ENCODE measurements around the gene GADD45GIP1. TPM values are rescaled to one million over a fixed set of nuclear protein-coding genes. Genes with fewer than 3 reads are reported as not detected.

Gene GADD45GIP1
- total and polyA plus RNA-seq, 4 experiments from 2014 or later = 14.7 to 65.1 (median 39.4) TPM

DNA sequence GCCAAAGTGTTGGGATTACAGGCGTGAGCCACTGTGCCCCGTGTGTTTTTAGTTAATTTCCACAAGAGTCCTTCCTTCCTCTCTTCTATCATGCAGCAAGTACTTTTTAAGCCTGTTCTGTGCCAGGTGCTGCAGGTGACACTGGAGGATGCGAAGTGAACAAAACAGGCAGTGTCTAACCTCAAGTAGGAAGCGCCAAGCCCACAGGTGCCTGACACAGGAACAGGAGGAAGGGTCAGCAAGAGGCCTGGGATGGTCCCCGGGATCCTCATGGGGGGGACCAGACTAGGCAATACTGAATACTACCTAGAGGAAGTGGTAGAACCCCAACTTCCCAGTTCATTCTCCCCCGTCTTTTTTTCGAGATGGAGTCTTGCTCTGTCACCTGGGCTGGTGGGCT, 20.4 kb downstream of the GADD45GIP1 start:
- intact Hi-C loops (cut with micrococcal nuclease) = loop anchor here (10.0 kb wide), 1 partner anchor 202 kb away; the partner anchor contains the start of genes GET3 and TRIR

DNA sequence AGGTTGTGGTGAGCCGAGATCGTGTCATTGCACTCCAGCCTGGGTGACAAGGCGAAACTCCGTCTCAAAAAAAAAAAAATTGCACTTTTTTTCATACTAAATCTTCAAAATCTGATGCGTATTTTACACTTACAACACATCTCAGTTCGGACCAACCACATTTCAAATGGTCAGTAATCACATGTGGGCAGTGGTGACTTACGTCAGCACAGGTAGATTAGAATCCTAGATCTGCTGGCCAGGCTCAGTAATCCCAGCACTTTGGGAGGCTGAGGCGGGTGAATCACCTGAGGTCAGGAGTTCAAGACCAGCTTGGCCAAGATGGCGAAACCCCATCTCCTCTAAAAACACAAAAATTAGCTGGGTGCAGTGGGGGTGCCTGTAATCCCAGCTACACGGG, 22.0 kb downstream of the GADD45GIP1 start:
- DNase-seq = no peak
- no peak overlapping the region for H3K27ac ChIP-seq (ENCODE audit: low read depth, low read length)
- H3K4me3 Mint-ChIP-seq = peak overlapping the region in 2 of 8 donors; percentile 40 to 54
- peak overlapping the region in 1 of 7 donors; percentile 60 for H3K27ac Mint-ChIP-seq
- peaks cover 44% of the 10 kb centered on the region for H3K4me1 ChIP-seq (ENCODE audit: insufficient read depth, low read length)
- intact Hi-C loops (cut with micrococcal nuclease) = loop anchor here (10.0 kb wide), 1 partner anchor 200 kb away; the partner anchor contains the start of genes GET3 and TRIR
- POLR2A ChIA-PET (ENCODE audit: partially characterized antibody) = interaction anchor here (3.0 to 3.5 kb wide), 3 partner anchors 21 to 50 kb away, joined by 17 to 41 read pairs (median 26); partner anchors contain the start of gene GCDH
- no peak overlapping the region for H3K4me3 ChIP-seq (ENCODE audit: low read length in 2 of 2)
- peaks cover 0 to 7% (median 0%) of the 10 kb centered on the region in 8 donors for H3K9me3 Mint-ChIP-seq
- H3K27me3 Mint-ChIP-seq = no peaks in the 10 kb centered on the region
- peaks cover 10 to 31% of the 10 kb centered on the region in 2 donors for H3K36me3 Mint-ChIP-seq
- H3K4me1 Mint-ChIP-seq = peaks cover 24 to 56% (median 39%) of the 10 kb centered on the region in 4 donors
- H3K27me3 ChIP-seq (ENCODE audit: insufficient read depth, low read length) = no peaks in the 10 kb centered on the region
- H3K36me3 ChIP-seq (ENCODE audit: insufficient read depth, low read length) = peaks cover 13% of the 10 kb centered on the region
- CTCF ChIA-PET (ENCODE audit: partially characterized antibody) = no interaction called here
- H3K9me3 ChIP-seq (ENCODE audit: control insufficient read depth in 1 of 2, low read length in 2 of 2) = no peaks in the 10 kb centered on the region

More for the DNA sequence above, 20.4 kb downstream of the GADD45GIP1 start:
- H3K4me1 ChIP-seq (ENCODE audit: insufficient read depth, low read length) = peaks cover 54% of the 10 kb centered on the region
- Mint-ChIP-seq H3K36me3 (peaks cover 19 to 42% of the 10 kb centered on the region in 2 donors), H3K4me3 (peak overlapping the region in 2 of 8 donors; percentile 44 to 74), H3K4me1 (peaks cover 28 to 64% (median 45%) of the 10 kb centered on the region in 4 donors), H3K27ac (peak overlapping the region in 1 of 7 donors; percentile 32), H3K9me3 (peaks cover 0 to 7% (median 0%) of the 10 kb centered on the region in 8 donors), H3K27me3 (no peaks in the 10 kb centered on the region)
- ChIA-PET CTCF (ENCODE audit: partially characterized antibody) (interaction anchor here (1.3 kb wide), 1 partner anchor 29 kb away, joined by 6 read pairs; no protein-coding TSS in a partner anchor), POLR2A (ENCODE audit: partially characterized antibody) (interaction anchor here (3.1 kb wide), 1 partner anchor 11 kb away, joined by 12 read pairs; no protein-coding TSS in a partner anchor)
- no peaks in the 10 kb centered on the region for H3K9me3 ChIP-seq (ENCODE audit: control insufficient read depth in 1 of 2, low read length in 2 of 2)
- no peak for DNase-seq
- peaks cover 20% of the 10 kb centered on the region for H3K36me3 ChIP-seq (ENCODE audit: insufficient read depth, low read length)
- no peak overlapping the region for H3K27ac ChIP-seq (ENCODE audit: low read depth, low read length)
- no peak overlapping the region for H3K4me3 ChIP-seq (ENCODE audit: low read length in 2 of 2)
- H3K27me3 ChIP-seq (ENCODE audit: insufficient read depth, low read length) = no peaks in the 10 kb centered on the region

DNA sequence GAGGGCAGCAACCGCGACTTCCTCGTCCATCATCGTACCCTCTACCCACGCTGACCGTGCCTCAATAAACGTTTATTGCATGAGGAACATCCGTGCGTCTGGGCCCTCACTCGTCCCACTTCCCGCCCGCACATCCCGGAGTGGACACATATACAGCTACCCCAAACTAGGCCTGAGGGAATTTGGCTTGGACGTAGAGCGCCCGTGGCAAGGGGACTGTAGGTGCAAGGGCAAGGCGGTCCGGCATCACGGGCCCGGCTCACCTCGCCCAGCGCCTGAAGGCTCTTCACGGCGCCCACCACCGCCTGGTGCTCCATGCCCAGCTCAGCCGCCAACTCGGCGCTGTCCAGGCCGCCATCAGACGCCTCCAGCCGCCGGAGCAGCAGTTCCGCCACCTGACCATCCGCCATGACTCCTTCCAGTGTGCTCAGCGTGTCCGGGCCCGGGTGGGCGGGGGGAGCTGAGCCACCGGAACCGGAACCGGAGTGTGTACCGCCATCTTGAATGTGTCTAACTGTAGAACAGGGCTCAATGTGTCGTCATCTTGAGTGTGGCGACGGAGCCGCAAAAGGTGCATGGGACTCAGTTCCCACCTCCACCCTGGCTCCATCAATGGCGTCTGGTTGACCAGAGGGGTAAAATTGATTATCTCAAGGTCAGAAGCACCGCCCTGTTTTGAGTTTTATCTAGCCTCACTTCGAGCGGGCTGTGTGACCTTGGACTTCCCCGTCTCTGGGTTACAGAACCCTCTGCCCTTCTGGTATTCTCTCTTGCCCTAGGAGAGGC, 23.5 kb downstream of the GADD45GIP1 start, which contains the start of gene FARSA:
Gene FARSA, minus strand, starts transcription at position 425 of the 786 bp plus-strand sequence. Its CDS starts 15 bp downstream, at position 410.
- intact Hi-C loops (cut with micrococcal nuclease) = loop anchor here (1.0 to 10.0 kb wide), 3 partner anchors 12 to 199 kb away; partner anchors contain the start of genes GET3, RAD23A and TRIR
- DNase-seq = peak; percentile 79 to 92 (median 80)
- Histone ChIP-seq H3K4me3 (ENCODE audit: low read length in 2 of 2) (peak within 1 kb of the TSS; percentile 80 to 86), H3K9me3 (ENCODE audit: control insufficient read depth in 1 of 2, low read length in 2 of 2) (no peaks in the 10 kb centered on the region), H3K36me3 (ENCODE audit: insufficient read depth, low read length) (peaks cover 23% of the 10 kb centered on the region), H3K27me3 (ENCODE audit: insufficient read depth, low read length) (no peaks in the 10 kb centered on the region), H3K4me1 (ENCODE audit: insufficient read depth, low read length) (peaks cover 34% of the 10 kb centered on the region), H3K27ac (ENCODE audit: low read depth, low read length) (peak within 1 kb of the TSS; percentile 71)
- Mint-ChIP-seq H3K4me1 (peaks cover 18 to 40% (median 28%) of the 10 kb centered on the region in 4 donors), H3K36me3 (peaks cover 5 to 27% of the 10 kb centered on the region in 2 donors), H3K27ac (peak within 1 kb of the TSS; percentile 79 to 97 (median 96)), H3K27me3 (no peaks in the 10 kb centered on the region), H3K4me3 (peak within 1 kb of the TSS; percentile 94 to 99 (median 97)), H3K9me3 (peaks cover 0 to 2% (median 0%) of the 10 kb centered on the region in 8 donors)
- ChIA-PET CTCF (ENCODE audit: partially characterized antibody) (interaction anchor here (1.2 to 2.3 kb wide), 10 partner anchors 14 to 171 kb away, joined by 3 to 15 read pairs (median 4); partner anchors contain the start of genes GCDH and SYCE2), POLR2A (ENCODE audit: partially characterized antibody) (interaction anchor here (1.2 to 3.5 kb wide), 11 partner anchors 9 to 166 kb away, joined by 3 to 41 read pairs (median 6); partner anchors contain the start of genes GCDH, JUNB, RAD23A and SYCE2)

DNA sequence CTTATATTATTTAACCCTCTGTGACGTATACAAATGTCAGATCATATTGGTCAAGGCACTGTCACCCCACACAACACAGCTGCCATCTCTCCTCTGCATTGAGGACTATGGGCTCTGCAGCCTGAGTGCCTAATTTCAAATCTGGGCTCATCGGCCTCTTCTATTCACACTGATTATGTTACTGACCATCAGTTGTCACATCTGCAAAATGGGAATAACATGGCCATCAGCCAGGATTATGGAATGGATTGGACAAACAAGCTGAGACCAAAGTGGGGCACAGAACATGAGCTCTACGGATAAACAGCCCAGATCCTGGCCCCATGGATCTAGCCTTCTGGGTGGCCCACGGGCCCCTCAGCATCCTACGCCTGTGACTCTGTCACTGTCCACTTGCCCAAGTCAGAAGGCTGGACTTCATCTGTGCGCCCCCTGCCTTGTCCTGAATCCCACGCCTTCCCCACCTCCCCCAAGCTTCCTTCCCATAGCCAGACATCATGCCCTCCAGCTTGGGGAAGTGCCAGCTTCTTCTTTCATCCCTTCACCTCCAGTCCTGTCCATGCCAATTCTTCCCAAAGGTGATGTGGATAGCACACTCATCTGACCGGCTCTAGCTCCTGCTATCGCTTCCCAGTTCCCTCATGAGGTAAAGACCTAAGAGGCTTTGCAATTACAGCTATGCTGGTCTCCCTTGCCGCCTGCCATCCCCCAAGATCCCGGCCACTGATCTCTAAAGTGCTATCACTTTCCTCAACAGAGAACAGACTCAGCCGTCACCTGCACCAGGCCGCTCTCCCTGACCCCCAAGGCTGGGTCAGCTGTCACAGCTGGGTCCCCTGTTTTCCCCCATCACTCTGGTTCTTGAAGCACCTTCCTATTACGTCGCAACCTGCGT, 24.4 kb downstream of the GADD45GIP1 start:
- no peak for DNase-seq
- Mint-ChIP-seq H3K4me3 (peak overlapping the region; percentile 94 to 99 (median 97)), H3K4me1 (peaks cover 17 to 31% (median 25%) of the 10 kb centered on the region in 4 donors), H3K9me3 (no peaks in the 10 kb centered on the region), H3K36me3 (peaks cover 10 to 28% of the 10 kb centered on the region in 2 donors), H3K27me3 (no peaks in the 10 kb centered on the region), H3K27ac (peak overlapping the region; percentile 62 to 97 (median 96))
- peak overlapping the region; percentile 71 for H3K27ac ChIP-seq (ENCODE audit: low read depth, low read length)
- POLR2A ChIA-PET (ENCODE audit: partially characterized antibody) = interaction anchor here (0.7 to 3.5 kb wide), 12 partner anchors 9 to 252 kb away, joined by 3 to 41 read pairs (median 6); partner anchors contain the start of genes GCDH, JUNB, RAD23A and SYCE2
- H3K4me1 ChIP-seq (ENCODE audit: insufficient read depth, low read length) = peaks cover 30% of the 10 kb centered on the region
- peak overlapping the region; percentile 80 to 86 for H3K4me3 ChIP-seq (ENCODE audit: low read length in 2 of 2)
- CTCF ChIA-PET (ENCODE audit: partially characterized antibody) = interaction anchor here (1.3 to 2.3 kb wide), 9 partner anchors 13 to 172 kb away, joined by 3 to 15 read pairs (median 5); partner anchors contain the start of genes GCDH and SYCE2
- peaks cover 29% of the 10 kb centered on the region for H3K36me3 ChIP-seq (ENCODE audit: insufficient read depth, low read length)
- intact Hi-C loops (cut with micrococcal nuclease) = loop anchor here (1.0 to 10.0 kb wide), 3 partner anchors 13 to 198 kb away; partner anchors contain the start of genes GET3, RAD23A and TRIR
- H3K27me3 ChIP-seq (ENCODE audit: insufficient read depth, low read length) = no peaks in the 10 kb centered on the region
- H3K9me3 ChIP-seq (ENCODE audit: control insufficient read depth in 1 of 2, low read length in 2 of 2) = no peaks in the 10 kb centered on the region

DNA sequence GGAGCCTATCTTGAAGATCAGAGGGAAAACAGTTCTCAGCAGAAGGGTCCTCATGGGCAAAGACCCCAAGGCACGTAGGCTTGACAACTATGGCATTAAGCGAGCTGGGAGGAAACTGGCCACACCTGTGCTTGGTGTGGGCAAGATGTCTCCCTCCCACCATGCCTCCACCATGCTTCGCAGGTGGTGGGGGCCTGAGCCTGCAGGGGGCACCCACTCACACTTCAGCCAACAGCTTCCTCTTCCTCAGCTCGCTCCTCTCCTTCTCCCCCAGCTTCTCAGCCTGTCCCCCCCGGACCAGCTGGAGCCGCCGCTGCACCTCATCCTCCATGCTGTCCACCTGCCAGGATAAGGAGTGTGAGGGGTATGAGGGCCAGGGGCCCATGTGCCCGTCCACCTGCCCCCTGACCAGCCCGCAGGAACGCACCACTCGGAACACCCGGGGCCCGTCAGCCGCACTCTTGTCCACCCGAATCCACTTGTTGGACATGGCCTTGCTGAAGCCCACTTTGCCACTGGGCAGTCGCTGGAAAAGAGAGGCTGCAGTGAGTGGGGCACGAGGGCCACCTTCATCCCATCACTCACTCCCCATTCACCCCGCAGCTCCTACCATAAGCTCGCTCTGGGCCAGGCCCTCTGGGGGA, 26.9 kb downstream of the GADD45GIP1 start:
- Mint-ChIP-seq H3K27me3 (no peaks in the 10 kb centered on the region), H3K9me3 (no peaks in the 10 kb centered on the region), H3K36me3 (peaks cover 18 to 40% of the 10 kb centered on the region in 2 donors), H3K4me3 (peak overlapping the region in 1 of 8 donors; percentile 17), H3K27ac (no peak overlapping the region), H3K4me1 (peaks cover 14 to 27% (median 22%) of the 10 kb centered on the region in 4 donors)
- ChIA-PET CTCF (ENCODE audit: partially characterized antibody) (interaction anchor here (1.1 to 2.3 kb wide), 2 partner anchors 10 to 35 kb away, joined by 3 to 8 read pairs; no protein-coding TSS in a partner anchor), POLR2A (ENCODE audit: partially characterized antibody) (interaction anchor here (0.6 to 1.4 kb wide), 3 partner anchors 9 to 39 kb away, joined by 3 to 4 read pairs (median 3); partner anchors contain the start of genes CALR and GCDH)
- no peak for DNase-seq
- intact Hi-C loops (cut with micrococcal nuclease) = loop anchor here (10.0 kb wide), 1 partner anchor 195 kb away; the partner anchor contains the start of genes GET3 and TRIR
- Histone ChIP-seq H3K27me3 (ENCODE audit: insufficient read depth, low read length) (no peaks in the 10 kb centered on the region), H3K4me3 (ENCODE audit: low read length in 2 of 2) (no peak overlapping the region), H3K9me3 (ENCODE audit: control insufficient read depth in 1 of 2, low read length in 2 of 2) (no peaks in the 10 kb centered on the region), H3K36me3 (ENCODE audit: insufficient read depth, low read length) (peaks cover 40% of the 10 kb centered on the region), H3K4me1 (ENCODE audit: insufficient read depth, low read length) (peaks cover 24% of the 10 kb centered on the region), H3K27ac (ENCODE audit: low read depth, low read length) (no peak overlapping the region)
